GM12864 (cell line): ENCODE measurements around the gene KRTAP7-1.
A peak's percentile ranks its signal among the peaks of the same experiment; 100 is the strongest.

Experiments used
- DNase-seq: peaks from one replicate; pipeline ENCODE4 v3.0.0-alpha.2; 2011; ENCODE audit warnings: low read depth
- H3K4me3 ChIP-seq: 2 replicates; pipeline ENCODE4 v1.5.1; 2011; ENCODE audit warnings: mild to moderate bottlenecking, low read depth, low read length, control low read depth
- CTCF ChIP-seq: IDR thresholded peaks from 2 replicates; pipeline ENCODE4 v1.5.1; 2011; ENCODE audit warnings: low read depth, mild to moderate bottlenecking, moderate library complexity, low read length, control low read depth, inconsistent platforms; ENCODE audit errors: missing control alignments

The KRTAP7-1 gene

GRCh38 chr21:30831194-30831765, 1.7 kb upstream of the KRTAP7-1 start:
- TF ChIP-seq CTCF = peak; percentile 57
- no peak overlapping the region for H3K4me3 ChIP-seq
- DNase-seq = peak; percentile 12

GRCh38 chr21:30818837-30819610, 10.5 kb downstream of the KRTAP7-1 start:
- no peak for TF ChIP-seq CTCF
- DNase-seq = no peak
- no peak overlapping the region for H3K4me3 ChIP-seq

GRCh38 chr21:30813174-30813573, 16.4 kb downstream of the KRTAP7-1 start, which contains the start of gene KRTAP8-1:
TSS of gene KRTAP8-1 (minus strand) at chr21:30813274. CDS start at chr21:30813220, 54 bp downstream.
- DNase-seq = no peak
- TF ChIP-seq CTCF = no peak
- H3K4me3 ChIP-seq = no peak within 1 kb of the TSS

GRCh38 chr21:30800605-30801004, 29.0 kb downstream of the KRTAP7-1 start:
- TF ChIP-seq CTCF = no peak
- no peak for DNase-seq

GRCh38 chr21:30793581-30794314, 35.8 kb downstream of the KRTAP7-1 start:
- no peak overlapping the region for H3K4me3 ChIP-seq
- no peak for DNase-seq
- TF ChIP-seq CTCF = no peak

More at GRCh38 chr21:30800605-30801004, 29.0 kb downstream of the KRTAP7-1 start:
- H3K4me3 ChIP-seq = no peak overlapping the region

- DNase-seq = no peak
- H3K4me3 ChIP-seq = no peak overlapping the region
- no peak for TF ChIP-seq CTCF
Observed at GRCh38 chr21:30779249-30779648, 50.3 kb downstream of the KRTAP7-1 start.
